ENCODE measurements around the gene SURF4.
"Not testable (repeated sequence)": the region's sequence is repeated elsewhere in the genome, so short reads cannot be mapped to it uniquely, and the experiment has no call there.

SURF4 gene

DNA sequence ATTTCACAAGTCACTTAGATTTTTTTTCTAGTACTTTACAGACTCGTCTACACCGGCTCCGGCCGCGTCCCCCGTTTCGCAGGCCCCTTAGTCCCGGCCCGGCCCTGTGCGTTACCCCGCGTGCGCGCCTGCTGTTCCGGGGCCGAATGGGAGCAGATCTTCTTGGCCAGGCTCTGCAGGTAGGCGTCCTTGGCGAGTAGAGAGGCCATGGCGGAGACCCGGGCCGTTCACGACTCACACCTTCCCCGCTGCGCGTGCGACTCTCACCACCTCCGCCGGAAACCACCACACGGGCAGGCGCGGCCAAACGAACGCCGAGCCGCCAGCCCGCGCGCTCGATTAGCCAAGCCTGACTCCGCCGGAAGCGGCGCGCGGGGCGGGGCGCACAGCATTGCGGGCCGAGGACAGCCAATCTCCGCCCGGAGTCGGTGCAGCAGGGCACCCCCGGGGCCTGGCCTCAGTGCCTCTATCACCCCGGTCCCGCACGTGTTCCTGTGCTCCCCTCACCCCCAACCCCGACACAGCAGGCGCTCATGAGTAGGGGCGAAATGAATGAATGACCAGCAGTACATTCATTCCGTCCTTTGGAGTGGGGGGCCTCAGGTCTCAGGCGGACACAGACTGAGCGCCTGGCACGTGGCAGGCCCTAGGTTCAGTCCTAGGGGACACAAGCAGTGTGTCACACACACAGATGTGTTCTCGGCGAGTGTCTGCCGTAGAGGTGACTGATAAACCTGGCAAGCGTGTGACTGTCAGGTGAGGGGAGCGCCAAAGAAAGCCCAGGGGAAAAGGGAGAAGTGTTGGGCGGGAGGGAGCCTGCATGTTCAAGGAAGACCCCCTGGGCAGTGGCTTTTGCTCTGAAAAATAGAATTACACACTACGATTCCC lies 39.7 kb downstream of the SURF4 start, which contains the start of gene SURF6:
TSS of gene SURF6 (minus strand) at position 265 of the 888 bp plus-strand sequence. CDS start at position 209, 56 bp downstream.
- DNase-seq (ENCODE audit: low read depth in 1 of 2, low spot score in 1 of 2), result peak; percentile 85 to 94

DNA sequence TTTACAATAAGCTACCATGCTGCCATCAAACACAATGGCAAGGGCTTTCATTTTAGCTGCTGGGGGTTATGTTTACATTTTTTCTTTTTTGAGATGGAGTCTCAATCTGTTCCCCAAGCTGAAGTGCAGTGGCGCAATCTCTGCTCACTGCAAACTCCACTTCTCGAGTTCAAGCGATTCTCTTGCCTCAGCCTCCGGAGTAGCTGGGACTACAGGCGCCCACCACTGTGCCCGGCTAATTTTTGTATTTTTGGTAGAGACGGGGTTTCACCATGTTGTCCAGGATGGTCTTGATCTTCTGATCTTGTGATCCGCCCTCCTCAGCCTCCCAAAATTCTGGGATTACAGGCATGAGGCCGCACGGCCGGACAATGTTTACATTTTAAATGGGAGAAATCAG lies 41.0 kb downstream of the SURF4 start:
- DNase-seq (ENCODE audit: low read depth in 1 of 2, low spot score in 1 of 2), result not testable (repeated sequence)

DNA sequence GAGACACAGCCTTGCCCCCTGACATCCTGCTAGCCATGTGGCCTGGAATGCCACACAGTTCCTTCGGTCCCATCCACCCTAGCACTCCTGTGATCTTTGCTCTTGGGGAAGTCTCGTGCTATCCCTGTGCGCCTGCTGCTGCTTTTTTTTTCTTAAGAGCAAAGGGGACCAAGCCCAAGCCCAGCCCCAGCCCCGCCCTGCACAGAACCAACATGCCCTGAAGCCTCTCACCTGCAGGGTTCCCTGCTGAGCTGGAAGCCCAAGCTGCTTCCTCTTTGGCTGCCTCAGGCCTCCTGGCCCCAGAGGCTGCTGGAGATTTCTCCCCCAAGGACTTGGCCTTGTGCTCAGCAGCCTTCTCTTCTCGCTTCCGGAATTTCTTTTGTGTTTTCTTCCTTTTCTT lies 41.7 kb downstream of the SURF4 start:
- DNase-seq (ENCODE audit: low read depth in 1 of 2, low spot score in 1 of 2), result no peak

DNA sequence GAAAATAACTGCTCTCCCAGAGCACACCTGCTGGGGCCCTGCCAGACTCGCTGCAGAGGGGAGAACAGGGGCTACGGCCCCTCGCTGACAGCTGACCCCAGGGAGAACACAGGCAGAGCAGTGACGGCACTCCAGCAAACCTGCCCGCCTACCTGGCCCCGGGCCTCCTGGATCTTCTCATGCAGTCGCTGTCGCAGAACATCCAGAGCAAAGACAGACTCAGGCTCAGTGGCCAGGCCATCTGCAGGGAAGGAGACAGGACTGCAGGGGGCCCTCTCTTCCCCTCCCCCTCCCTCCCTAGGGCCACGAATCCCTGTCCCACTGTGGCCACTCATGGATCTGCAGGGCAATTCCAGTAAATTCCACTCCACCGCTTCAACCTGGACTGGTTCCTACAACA lies 42.3 kb downstream of the SURF4 start:
- no peak for DNase-seq (ENCODE audit: low read depth in 1 of 2, low spot score in 1 of 2)

DNA sequence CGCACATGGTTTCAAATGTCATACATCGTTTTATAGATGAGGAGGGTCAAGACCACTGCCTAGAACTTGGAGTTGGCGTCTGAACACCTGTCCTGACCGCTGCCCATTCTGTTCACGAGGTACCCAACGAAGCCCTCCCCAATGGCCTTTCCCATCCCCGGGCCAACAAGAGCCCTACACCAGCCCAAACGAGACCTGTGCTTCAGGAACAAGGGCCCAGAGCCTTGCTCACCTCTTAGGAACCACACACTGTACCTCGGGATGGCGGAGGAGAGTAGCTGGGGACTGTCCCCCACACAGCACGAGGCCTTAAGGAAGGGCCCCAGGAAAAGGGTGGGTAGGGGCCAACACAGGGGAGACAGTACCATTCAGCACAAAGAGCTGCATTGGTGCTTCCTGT lies 42.8 kb downstream of the SURF4 start:
- no peak for DNase-seq (ENCODE audit: low read depth in 1 of 2, low spot score in 1 of 2)

DNA sequence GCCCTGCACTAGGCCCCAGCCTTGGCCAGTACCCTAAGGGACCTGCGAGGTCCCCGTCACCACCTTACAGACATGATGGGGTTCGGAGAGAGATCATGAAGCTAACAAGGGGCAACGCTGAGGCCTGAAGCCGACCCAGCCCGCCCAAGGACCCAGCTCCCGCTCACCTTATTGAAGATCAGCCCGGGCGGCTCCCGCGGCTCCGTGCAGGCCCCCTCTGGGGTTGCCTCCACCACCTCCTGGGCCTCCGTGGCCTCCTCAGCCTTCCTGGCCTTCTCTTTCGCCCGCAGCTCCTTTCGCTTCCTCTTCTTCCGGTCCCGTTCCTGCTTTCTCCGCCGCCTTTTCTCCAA lies 43.5 kb downstream of the SURF4 start:
- no peak for DNase-seq (ENCODE audit: low read depth in 1 of 2, low spot score in 1 of 2)

DNA sequence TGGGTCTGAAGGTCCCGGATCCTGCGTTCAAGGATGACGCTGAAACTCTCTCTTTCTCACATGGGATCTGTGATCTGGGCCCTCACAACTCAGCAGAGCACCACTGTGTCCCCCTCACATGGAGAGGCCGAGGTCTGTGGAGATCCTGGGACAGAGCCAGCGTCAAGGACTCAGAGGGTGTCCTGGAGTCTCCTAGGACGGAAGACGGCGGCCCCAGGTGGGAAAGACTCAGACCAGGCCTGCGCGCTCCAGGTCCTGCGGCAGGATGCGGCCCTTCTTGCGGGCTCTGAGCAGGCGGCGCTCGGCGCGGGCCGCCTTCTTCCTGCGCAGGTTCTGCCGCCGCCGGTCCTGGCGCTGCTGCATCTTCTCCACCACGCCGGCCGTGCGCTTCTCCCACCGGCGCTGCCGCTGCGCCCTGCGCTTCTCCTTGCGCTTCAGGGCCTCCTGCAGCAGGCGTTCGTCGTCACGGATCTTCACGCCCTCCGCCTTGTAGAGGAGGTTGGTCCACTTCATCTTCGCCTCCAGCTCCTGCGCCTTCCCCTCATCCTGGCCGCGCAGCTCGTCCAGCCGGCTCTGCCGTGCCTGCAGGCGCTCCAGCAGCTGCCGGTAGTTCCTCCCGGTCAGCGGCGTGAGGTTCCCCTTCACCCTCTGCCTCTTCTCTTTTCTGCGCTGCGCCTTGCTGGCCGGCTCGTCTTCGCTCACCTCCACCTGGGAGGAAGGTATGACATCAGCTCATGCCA lies 44.0 kb downstream of the SURF4 start:
- no peak for DNase-seq (ENCODE audit: low read depth in 1 of 2, low spot score in 1 of 2)

DNA sequence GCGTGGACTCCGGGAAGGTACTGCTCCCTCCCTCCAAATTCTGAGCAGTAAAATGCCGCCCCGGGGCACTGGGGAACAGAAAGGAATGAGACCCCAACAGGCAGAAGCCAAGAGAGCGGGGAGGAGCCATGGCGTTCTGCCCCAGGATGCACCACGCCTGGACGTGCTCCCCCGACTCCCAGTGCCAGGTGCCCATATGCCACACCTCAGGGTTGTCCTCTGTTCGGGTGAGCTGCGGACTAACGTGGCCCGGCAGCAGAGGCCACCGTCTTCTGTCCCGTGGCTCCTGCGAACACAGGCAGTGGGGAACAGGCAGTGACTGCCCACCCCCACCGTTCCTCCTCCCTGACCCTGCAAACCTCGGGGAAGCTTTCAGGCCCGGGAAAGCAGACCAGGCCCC lies 44.6 kb downstream of the SURF4 start:
- no peak for DNase-seq (ENCODE audit: low read depth in 1 of 2, low spot score in 1 of 2)

DNA sequence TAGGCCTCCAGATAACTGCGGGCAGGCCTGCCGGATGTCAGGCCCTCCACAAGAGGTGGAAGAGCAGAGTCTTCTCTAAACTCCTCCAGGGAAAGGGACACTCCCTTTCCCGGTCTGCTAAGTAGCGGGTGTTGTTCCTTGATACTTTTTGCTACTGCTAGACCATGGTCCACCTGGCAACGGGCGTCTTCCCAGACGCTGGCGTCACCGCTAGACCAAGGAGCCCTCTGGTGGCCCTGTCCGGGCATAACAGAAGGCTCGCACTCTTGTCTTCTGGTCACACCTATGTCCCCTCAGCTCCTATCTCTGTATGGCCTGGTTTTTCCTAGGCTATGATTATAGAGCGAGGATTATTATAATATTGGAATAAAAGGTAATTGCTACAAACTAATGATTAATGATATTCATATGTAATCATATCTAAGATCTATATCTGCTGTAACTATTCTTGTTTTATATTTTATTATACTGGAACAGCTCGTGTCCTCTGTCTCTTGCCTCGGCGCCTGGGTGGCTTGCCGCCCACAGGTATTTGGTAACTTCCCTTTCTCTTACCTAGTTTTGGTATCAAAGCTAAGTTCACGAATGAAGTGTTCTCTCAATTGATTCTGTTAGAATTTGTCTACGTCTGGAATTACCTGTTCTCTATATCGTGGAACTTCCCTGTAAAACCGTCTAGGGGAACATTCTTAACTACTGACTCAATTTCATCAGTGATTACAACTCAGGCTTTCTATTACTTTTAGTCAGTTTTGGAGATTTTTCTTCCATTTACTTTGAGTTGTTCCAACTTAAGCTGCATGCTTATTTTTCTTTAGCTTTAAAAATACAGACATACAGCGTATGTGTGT lies 46.3 kb downstream of the SURF4 start:
- DNase-seq (ENCODE audit: low read depth in 1 of 2, low spot score in 1 of 2), result not testable (repeated sequence)

DNA sequence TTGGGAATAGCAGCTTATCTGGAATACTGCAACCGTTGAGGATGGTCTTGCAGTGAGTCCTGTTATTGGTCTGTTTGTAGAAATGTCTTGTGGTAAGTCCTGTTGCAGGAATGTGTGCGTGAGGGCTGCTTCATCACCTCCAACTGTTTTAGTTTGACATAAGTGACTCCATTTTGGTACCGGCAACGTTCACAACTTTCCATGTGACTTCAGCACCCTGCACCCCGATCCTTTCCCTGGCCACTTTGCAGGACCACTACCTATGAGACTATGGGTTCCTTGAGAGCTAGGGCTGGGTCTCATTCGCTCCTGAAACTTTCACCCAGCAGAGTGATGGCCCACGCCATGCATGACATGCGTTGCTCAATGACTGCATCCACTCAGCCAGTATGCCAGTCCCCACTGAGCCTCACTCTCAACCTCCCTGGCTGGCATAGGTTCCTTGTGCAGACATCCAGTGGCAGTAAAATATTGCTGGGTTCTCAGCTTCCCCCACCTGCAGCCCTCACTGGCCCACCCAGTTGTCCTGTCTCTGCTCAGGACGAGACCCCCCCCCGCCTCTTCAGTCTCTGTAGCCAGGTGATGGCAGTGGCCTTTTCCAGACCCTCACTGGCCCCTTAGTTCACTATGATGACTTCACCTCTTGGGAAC lies 47.9 kb downstream of the SURF4 start:
- no peak for DNase-seq (ENCODE audit: low read depth in 1 of 2, low spot score in 1 of 2)

DNA sequence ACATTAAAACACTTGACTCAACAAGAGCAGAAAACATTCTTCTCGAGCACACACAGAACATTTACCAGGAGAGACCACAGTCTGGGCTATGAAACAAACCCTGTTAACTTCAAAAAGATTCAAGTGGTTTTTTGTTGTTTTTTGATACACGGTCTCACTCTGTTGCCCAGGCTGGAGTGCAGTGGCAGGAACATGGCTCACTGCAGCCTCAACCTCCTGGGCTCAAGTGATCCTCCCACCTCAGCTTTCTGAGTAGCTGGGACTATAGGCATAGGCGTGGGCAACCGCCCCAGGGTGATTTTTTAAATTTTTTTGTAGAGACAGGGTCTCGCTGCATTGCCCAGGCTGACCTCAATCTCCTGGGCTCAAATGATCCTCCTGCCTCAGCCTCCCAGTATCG lies 48.8 kb downstream of the SURF4 start:
- not testable (repeated sequence) for DNase-seq (ENCODE audit: low read depth in 1 of 2, low spot score in 1 of 2)

DNA sequence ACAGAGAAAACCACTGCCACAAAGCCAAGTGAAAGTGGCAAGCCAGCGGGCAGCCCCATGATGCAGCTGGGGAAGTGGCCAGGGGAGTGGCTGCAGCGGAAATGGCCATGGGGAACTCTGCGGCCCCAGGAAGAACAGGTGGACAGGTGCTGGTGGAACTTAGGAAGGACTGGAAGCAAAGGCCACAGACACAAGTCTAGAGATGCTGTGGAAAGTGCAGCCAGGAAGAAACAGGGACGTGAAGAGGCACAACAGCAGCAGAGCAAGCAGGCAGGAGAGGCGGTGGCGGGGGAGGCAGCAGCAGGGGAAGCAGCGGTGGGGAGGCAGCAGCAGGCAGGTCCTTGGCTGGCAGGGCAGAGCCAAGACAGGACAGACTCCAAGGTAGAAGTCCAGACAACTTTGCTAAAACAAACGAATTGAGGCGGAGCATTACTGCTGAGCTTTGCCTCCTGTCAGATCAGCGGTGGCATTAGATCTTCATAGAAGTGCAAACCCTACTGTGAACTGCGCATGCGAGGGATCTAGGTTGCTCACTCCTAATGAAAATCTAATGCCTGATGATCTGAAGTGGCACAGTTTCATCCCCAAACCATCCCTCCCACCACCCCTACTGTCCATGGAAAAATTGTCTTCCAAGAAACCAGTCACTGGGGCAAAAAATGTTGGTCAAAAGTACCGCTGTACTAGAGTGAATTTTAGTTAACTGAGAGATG lies 51.7 kb downstream of the SURF4 start:
- DNase-seq (ENCODE audit: low read depth in 1 of 2, low spot score in 1 of 2), result no peak

DNA sequence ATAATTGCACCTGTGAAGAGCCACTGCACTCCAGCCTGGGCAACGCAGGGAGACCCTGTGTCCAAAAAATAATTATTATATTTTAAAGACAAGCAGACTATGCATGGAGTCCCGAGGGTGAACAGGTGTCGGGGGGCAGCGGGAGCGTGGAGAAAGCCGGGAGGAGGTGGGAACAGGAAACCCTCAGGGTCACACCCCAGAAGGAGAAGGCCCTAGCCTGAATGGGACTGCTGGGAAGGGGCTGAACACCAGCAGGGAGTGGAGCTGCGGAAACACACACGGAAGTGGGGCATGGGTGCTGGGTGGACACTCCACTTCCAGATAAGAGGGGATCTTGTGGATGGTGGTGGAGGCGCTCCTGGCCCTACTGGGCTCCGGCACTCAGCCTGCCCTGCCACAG lies 52.6 kb downstream of the SURF4 start:
- no peak for DNase-seq (ENCODE audit: low read depth in 1 of 2, low spot score in 1 of 2)

DNA sequence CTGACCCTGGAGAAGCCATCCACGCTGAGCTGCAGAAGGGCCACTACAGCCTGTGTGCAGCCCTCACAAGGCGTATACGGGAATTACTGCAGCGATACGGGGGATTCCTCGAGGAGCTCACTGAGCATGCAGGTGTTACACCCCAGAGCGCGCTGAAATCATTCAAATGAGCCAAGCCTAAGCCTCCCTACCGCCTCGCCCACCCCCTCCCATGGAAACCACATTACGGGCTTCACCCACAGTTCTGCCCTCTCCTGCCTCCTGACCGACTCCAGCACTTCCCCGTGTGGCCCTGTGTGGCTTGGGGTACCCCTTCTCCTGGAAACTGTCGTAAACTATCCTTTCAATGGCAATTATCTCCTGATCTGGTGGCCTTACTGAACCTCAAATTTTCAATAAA lies 53.2 kb downstream of the SURF4 start:
- DNase-seq (ENCODE audit: low read depth in 1 of 2, low spot score in 1 of 2), result no peak

DNA sequence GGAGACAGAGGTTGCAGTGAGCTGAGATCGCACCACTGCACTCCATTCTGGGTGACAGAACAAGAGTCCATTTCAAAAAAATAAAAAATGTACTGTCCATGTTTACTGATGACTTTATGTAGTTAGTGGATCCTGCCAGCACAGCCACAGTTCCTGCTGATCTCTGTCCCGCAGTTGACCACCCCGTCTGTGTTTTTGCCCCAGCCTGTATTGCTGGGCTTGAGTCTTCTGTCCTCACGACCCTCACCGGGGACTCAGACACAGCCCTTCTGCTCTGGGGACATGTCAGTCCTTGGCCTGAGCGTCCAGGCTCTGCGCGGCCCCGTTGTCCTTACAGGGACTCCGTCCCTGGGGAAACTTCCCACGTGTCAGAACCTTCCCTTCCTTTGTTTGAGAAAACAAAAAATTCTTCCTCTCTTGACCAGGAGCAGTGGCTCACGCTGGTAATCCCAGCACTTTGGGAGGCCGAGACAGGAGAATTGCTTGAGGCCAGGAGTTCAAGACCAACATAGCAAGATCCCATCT lies 54.4 kb downstream of the SURF4 start:
- DNase-seq (ENCODE audit: low read depth in 1 of 2, low spot score in 1 of 2), result no peak

DNA sequence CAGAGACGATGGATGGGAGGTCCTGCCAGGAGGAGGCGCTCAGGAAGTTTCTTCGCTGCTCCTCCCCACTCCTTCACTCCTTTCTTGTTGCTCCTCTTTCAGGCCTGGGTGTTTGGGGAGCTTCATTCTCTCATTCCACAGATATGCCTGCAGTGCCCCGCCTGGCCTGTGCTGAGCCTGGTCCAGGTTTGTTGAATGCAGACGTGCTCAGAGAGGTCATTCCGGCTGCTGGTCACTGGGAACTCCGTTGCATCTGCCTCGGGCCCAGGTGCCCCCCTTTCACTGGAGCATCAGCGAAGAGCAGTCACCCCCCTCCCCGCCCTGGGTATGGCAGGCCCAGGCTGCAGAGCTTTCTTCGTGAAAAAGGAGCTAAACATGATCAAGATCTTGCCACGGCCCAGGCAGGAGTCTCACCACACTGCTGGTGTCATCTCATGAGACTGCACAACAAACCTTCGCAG lies 55.4 kb downstream of the SURF4 start:
- DNase-seq (ENCODE audit: low read depth in 1 of 2, low spot score in 1 of 2), result no peak

DNA sequence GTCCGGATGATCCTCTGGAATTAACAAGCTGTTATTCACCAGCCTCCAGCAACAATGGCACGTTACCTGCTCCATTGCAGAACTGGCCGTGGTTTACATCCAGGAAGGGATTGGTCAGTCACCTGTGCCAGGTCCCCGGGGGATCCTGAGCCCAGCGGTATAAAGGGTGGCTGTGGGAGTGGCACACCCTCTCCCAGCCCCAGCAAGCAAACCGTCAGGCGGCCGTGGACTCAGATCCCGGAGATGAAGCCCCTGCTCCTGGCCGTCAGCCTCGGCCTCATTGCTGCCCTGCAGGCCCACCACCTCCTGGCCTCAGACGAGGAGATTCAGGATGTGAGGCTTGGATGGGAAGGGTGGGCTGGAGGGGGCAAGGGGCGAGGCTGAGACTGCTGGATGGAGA lies 58.3 kb downstream of the SURF4 start:
- DNase-seq (ENCODE audit: low read depth in 1 of 2, low spot score in 1 of 2), result not testable (repeated sequence)

DNA sequence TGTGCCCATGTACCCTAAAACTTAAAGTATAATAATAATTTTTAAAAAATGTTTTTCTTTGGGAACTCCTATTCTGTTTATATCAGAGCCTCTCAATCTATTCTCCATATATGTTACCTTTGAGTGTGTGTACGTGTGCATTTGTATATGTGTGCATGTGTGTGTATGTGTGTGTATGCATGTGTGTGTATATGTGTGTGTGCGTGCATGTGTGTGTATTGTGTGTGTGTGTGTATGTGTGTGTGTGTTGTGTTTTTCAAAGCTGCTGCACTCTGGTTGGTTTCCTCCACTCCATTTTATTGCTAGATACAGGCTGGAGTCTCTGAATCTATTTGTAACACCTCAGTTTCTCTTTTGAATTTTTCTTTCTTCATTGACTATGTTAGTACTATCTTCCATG lies 59.9 kb downstream of the SURF4 start:
- no peak for DNase-seq (ENCODE audit: low read depth in 1 of 2, low spot score in 1 of 2)
